GM21529 (cell line): ENCODE results near the gene B3GNT5.
"Not testable (repeated sequence)": the region's sequence is repeated elsewhere in the genome, so short reads cannot be mapped to it uniquely, and the experiment has no call there.

Experiments
- ATAC-seq: cut with Tn5 transposase; IDR thresholded peaks from one replicate; pipeline ENCODE4 v1.9.1; 2021; ENCODE audit not compliant: unreplicated experiment

Gene B3GNT5

DNA sequence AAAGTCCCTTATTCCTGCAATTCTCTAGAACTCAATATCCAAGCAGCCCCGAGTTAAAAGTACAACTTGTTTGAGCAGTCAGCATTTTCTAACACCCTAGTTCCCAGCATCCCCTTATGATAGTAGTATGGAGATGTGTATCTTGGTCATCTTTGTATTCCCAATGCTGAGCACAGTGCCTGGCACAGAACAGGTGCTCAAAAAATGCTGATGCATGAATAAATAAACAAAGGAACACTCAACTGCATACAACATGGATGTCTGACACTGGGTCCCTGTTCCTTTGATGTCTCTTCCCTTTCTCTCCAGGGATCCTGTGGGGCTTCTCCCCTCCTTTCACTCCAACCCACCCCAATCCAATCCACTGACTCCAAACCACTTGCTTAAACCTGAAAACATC, 23.9 kb upstream of the B3GNT5 start:
- no peak for ATAC-seq

- not testable (repeated sequence) for ATAC-seq
Observed at GRCh38 chr3:183230251-183230650, 22.8 kb upstream of the B3GNT5 start.

GRCh38 chr3:183230826-183231225, 22.2 kb upstream of the B3GNT5 start:
- ATAC-seq: no peak

DNA sequence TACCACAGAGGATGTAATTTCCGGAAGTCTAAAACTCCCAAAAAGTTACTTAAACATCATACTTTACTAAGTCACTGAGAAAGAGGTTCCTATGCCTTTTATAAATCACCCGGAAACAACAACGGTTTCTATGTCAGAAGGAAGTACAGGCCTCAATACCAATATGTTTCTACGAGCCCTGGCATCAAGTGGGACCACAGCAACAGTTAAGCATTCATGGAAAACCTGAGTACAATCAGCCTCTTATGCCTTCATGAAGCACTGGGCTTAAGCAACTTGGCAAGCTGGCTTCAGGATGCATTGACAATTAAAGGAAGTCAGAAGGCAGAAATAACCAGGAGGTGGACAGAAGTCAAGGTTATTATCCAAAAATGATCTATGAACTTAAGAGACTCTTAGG, 19.1 kb upstream of the B3GNT5 start:
- no peak for ATAC-seq

DNA sequence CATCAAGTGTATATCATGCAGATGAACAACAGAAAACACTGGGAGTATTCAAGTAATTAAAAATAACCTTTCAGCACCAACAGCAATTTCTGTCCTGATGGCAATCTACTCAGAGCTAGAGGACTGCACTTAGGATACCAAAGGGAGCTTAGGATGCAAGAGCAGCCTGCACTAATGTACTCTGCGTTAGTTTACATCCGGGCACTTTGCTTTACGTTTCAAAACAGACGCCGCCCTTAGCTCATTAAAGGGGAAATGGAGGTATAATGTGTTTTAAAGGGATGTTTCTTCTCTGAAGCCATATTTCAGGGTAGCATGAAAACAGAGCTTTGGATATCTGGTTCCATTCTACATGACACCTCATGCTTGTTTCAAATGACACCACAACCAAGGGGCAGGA, 14.0 kb upstream of the B3GNT5 start:
- no peak for ATAC-seq

DNA sequence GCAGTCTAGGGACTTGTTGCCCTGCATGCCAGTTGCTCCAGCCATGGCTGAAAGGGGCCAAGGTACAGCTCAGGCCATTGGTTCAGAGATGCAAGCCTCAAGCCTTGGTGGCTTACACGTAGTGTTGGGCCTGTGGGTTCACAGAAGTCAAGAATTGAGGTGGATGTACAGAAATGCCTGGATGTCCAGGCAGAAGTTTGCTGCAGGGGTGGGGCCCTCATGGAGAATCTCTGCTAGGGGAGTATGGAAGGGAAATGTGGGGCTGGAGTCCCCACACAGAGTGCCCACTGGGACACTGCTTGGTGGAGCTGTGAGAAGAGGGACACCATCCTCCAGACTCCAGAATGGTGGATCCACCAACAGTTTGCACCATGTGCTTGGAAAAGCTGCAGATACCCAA, 10.6 kb upstream of the B3GNT5 start:
- ATAC-seq: no peak

GRCh38 chr3:183244219-183244618, 8.8 kb upstream of the B3GNT5 start:
- ATAC-seq: no peak

DNA sequence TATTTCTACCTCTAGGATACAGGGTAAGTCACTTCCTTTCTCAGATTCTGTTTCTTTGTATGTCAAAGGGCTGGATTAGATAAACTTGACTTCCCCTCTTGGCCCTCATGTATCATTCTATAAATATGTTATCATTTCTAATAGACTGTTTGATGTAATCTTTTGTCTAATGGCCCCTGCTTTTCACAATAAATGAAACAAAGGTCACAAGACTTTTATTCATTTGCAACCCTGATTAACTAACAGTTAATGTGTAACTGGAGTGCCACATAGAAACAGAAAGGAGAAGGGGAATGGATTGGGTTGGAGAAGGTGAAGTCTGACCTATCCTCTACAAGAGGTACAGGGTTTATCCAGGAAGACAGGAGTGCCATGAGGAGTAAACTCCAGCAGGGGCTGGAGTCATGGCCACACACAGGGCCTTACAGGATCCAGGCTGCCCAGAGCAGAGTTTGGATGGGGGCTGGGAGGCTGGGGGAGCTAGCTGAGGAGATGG, 8.0 kb upstream of the B3GNT5 start:
- ATAC-seq: no peak

DNA sequence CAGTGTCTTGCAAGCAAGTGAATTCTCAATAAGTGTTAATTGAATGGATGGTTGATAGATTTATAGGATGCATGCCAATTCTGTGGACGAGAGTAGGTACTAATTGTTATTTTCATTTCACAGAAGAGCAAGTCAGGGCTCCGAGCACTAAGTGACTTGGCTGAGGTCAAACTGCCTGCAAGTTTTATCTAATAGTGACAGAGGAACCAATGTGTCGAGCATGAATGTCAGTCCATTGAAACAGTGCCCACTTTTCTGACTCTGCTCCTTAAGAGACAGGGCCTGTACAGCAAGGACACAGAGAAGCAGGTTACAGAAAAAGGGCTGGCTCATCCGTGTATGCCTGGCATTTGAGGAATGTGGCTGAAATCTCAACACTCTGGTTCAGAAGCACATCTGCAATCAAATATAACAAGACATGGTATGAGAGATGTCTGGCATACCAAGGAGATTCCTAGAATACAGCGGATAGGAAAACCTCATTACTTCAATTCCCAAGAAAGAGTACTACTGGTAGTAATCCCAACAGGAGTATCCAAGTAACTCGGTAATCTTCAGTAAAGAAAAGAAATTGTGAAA, 6.0 kb upstream of the B3GNT5 start:
- ATAC-seq: no peak

GRCh38 chr3:183249006-183249718, 3.9 kb upstream of the B3GNT5 start:
- no peak for ATAC-seq

DNA sequence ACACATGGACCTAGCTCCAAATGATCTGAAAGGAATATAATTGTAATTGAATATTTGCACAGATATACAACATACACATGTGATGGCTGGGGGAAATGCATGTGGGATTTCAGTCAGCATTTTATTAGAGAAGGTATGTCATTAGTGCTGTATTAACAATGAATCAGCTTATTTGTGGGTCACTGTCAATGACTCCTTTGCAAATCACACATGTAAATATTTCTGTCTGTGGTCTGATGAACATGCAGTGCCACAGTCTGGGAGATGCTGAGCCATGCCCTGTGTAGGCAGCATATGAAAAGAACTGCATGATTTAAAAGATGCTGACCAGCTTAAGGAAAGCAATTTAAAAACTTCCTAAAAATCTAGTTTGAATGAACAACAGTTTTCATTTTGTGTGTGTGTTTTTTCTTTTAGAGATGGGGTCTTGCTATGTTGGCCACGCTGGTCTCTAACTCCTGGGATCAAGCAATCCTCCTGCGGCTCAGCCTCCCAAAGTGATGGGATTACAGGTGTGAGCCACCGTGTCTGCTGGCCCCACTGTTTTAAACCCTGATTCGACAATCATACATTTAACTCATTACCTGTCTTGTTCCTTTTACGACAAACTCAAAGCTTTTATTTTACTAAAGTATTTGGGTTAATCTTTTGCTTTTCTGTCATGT, 803 bp upstream of the B3GNT5 start:
- no peak for ATAC-seq

DNA sequence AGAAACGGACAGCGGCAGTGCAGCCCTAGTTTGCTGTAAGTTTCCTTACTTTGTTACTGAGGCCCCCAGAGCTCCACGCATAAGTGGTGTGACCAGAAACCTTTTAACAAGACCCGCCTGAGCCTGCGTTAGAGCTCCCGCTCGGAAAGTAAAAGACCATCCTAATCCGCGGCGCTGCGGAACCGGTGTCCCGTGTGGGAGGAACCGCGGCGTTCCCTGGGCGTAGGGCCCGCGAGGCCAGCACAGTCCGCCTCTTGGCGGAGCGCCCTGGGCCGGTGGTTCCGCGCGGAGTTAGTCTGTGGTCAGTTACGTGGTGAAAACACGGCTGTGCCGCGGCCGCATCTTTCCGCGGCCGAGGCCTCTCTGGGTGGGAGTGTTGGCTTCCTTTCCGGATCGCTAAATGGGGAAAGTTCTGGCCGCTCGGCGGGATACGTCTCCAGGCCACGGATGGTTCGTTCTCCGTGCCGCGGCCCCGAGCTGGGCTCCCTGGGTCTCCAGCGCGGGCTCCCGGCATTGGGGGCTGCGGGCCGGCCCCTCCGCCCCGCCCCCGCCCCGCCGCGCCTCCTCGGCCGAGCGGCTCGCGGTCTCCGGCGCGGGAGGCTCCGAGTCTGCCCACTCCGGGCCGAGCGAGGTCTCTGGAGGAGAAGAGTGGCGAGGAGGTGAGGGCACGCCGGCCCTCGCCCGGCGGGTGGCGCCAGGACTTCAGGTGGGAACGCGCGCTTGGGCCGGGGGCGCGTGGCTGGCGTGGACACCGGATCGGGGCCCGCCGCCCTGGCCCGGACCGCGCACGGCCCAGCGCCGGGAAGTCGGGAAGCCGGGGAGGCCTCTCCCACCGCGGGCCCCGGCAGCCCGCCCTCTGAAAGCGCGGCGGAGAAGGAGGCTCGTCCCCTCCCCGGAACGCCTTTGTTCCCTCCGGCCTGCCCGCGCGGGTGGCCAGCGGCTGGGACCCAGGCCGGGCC, 754 bp downstream of the B3GNT5 start:
- no peak for ATAC-seq

DNA sequence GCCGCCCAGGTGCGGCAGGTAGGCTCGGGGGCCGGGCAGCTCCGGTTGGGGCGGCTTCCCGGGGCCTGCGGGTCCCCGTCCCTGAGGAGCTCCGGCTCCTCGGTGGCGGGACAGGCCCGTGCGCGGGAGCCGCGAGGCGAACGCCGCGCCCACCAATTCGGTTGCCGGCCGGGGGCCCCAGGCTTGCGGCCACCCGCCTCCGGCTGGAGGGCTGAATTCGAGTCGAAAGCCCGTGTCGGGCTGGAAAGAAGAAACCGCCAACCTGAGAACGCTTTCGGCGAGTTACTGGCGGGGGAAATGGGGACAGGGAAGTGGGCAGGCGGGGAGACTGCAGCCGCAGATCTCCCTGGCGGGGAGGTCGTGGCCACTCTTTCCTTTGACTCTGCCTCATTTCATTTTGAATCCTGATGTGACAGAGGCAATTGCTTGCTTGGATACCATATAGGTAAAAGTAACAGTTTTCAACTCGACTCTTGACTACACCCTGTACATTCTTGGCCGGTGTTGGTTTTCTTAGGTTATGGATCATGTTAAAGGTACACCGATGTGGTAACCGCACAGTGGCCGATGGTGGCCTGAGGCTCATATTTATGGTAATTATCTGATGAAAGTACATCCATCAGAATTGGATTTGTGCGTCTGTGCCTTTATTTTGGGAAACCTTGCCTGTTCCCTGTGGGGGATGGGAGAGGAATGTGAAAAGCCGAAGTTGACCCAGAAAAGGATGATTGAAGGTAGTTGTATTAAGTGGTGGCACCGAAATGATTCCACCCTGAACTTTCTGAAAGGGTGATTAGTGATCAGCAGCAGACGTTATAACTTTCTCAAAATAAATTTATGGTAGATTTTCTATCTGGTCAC, 1.7 kb downstream of the B3GNT5 start:
- no peak for ATAC-seq

DNA sequence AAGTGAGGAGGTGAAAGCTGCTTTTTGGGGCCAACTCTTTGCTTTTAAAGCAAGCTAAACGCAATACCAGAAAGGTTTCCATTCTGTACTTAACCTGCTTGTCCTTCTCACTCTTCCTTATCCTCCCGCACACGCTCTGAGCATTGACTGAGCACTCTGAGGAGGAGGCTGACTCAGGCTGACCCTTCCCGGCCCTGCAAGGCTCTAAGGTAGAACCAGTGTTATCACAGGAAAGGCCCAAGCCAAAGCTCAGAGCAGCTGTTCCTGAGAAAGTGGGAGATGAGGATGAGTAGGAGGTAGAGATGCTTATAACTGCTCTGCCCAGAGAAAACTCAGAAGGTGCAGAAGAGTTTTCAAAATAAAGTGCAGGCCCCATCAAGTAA, 2.3 kb downstream of the B3GNT5 start:
- ATAC-seq: no peak

GRCh38 chr3:183259087-183259486, 6.0 kb downstream of the B3GNT5 start:
- ATAC-seq: no peak

DNA sequence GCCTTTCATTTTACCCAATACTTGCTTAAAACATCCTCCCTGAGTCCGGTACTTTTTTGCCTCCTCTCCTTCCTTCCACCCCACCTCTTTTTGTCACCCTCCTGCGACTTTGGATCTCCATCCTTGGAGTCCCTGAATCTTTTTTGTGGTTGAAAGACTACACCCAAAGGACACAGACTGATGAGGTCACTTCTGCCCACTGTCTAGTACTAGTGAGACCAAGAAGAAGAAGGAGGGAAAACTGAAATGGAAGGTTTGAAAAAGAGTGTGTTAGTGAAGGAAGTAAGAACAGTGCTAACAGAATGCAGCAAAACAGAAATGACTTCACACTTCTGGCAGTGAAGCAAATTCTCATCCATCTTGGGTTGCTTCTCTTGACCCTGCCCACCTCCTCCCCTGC, 6.6 kb downstream of the B3GNT5 start:
- no peak for ATAC-seq

- no peak for ATAC-seq
Observed at GRCh38 chr3:183260167-183260904, 7.3 kb downstream of the B3GNT5 start.

GRCh38 chr3:183261151-183261724, 8.2 kb downstream of the B3GNT5 start:
- no peak for ATAC-seq

- ATAC-seq: no peak
Observed at GRCh38 chr3:183262875-183263378, 9.9 kb downstream of the B3GNT5 start.
